ENCODE data around the gene TM4SF18. TPM values are rescaled to one million over a fixed set of nuclear protein-coding genes. Genes with fewer than 3 reads are reported as not detected.

Gene TM4SF18
- total RNA-seq, 1 experiment from 2014 or later = 0.34 TPM

DNA sequence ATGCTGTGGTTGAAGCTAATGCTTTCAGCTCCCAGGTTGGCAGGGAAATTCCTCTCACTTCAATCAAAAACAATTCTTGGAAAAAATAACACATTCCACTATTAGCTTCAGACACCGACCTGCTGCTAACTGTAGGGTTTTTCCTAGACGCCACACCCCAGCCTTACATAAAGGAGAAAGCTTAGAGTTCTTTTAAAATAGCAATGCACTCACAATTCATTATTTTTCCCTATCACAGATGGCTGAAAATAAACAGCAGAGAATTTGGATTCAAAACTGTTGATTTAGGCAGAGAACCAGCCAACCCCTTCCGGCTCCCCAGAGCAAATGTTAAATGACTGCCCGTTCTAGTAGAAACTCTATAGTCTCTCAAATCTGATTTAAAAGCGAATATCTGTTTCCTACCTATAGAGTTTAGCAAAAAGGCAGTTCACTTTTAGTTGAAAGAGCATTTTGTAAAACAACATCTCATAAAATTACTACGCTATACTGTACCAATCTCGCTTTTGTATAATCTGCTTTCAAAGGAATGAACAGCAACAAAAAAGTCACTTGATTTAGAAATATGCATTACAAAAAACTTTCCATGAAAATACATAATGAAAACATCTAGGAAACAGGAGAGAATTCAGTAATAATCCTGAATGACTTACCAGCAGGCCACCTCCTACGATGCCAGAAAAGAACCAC, 43.4 kb upstream of the TM4SF18 start (continued):
- TF ChIP-seq, protein P1, sequence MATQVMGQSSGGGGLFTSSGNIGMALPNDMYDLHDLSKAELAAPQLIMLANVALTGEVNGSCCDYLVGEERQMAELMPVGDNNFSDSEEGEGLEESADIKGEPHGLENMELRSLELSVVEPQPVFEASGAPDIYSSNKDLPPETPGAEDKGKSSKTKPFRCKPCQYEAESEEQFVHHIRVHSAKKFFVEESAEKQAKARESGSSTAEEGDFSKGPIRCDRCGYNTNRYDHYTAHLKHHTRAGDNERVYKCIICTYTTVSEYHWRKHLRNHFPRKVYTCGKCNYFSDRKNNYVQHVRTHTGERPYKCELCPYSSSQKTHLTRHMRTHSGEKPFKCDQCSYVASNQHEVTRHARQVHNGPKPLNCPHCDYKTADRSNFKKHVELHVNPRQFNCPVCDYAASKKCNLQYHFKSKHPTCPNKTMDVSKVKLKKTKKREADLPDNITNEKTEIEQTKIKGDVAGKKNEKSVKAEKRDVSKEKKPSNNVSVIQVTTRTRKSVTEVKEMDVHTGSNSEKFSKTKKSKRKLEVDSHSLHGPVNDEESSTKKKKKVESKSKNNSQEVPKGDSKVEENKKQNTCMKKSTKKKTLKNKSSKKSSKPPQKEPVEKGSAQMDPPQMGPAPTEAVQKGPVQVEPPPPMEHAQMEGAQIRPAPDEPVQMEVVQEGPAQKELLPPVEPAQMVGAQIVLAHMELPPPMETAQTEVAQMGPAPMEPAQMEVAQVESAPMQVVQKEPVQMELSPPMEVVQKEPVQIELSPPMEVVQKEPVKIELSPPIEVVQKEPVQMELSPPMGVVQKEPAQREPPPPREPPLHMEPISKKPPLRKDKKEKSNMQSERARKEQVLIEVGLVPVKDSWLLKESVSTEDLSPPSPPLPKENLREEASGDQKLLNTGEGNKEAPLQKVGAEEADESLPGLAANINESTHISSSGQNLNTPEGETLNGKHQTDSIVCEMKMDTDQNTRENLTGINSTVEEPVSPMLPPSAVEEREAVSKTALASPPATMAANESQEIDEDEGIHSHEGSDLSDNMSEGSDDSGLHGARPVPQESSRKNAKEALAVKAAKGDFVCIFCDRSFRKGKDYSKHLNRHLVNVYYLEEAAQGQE (IDR thresholded peaks at IDR 0.05; ENCODE audit: low read depth) = no peak
- TF ChIP-seq YY1 (IDR thresholded peaks at IDR 0.05; ENCODE audit: extremely low read depth, insufficient replicate concordance, low read depth, low read length) (no peak), FOSL1 (IDR thresholded peaks at IDR 0.05; ENCODE audit: low read depth) (no peak)

DNA sequence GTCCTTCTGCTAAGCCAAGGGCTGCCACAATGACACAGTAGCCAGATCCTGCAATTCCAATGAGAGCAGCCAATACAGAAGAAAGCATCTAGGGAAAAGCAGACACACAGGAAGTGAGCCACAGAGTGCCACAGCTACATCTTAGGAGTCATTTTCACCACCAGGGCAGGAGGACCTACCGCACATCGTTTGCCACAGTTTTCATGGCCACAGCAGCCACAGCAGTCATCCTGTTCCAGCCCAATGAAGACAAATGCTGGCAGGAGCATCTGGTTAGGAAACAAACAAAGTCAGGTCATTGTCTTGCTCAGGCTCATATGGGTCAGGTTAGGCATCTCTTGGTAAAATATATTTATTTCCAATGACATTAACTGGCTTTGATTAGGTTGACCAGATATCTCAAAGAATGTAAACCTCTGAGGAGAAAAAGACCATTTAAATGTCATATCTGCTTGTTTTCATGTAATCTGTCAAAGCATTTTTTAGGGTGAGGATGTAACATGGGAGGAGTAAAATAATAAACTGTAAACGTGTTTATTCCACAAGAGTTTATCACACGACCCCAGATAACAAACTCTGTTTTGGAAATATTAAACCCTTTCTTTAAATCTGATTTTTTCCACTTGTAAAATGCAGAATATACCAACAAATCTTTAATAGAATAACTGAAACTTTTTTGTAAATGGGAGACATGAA, 42.2 kb upstream of the TM4SF18 start:
- H3K79me2 ChIP-seq (ENCODE audit: insufficient read depth, low read length) = no peaks in the 10 kb centered on the region

More for the DNA sequence above, 42.2 kb upstream of the TM4SF18 start:
- intact Hi-C loops (cut with micrococcal nuclease) = no loop called here
- H3K9me3 ChIP-seq (ENCODE audit: control insufficient read depth in 1 of 2, insufficient read depth in 1 of 2, low read depth in 1 of 2, low read length in 2 of 2) = no peaks in the 10 kb centered on the region
- CTCF ChIA-PET = no interaction called here
- H3K9me2 ChIP-seq (ENCODE audit: insufficient read depth) = no peaks in the 10 kb centered on the region
- no peak overlapping the region for H3K4me3 ChIP-seq (replicated peaks in 1 of 2; ENCODE audit: low read depth in 1 of 2, low read length in 2 of 2)
- no peak overlapping the region for H2AFZ ChIP-seq (ENCODE audit: low read depth, low read length, poor library complexity, severe bottlenecking)
- H3K4me2 ChIP-seq (ENCODE audit: low read length) = no peak overlapping the region
- POLR2A ChIA-PET = no interaction called here
- ATAC-seq = no peak
- no peak overlapping the region for H3K9ac ChIP-seq (ENCODE audit: low read length)
- RAD21 ChIA-PET (ENCODE audit: low non-redundant PET in 1 of 2, low total read pairs in 2 of 2, uncharacterized antibody in 2 of 2, unreplicated experiment in 2 of 2) = no interaction called here
- no peak for TF ChIP-seq SIN3A (IDR thresholded peaks at IDR 0.05; ENCODE audit: low read depth)
- no peak for TF ChIP-seq CEBPB (IDR thresholded peaks at IDR 0.05; ENCODE audit: low read depth)
- TF ChIP-seq ZNF274 (IDR thresholded peaks at IDR 0.05; ENCODE audit: low read depth, low read length) = no peak
- no peak for TF ChIP-seq RAD21 (IDR thresholded peaks at IDR 0.05; ENCODE audit: low read depth)
- no peak for TF ChIP-seq EGR1 (IDR thresholded peaks at IDR 0.05; ENCODE audit: low read depth)
- no peak for TF ChIP-seq JUND (IDR thresholded peaks at IDR 0.05)
- no peak for TF ChIP-seq EZH2 (IDR thresholded peaks at IDR 0.05)
- TF ChIP-seq, protein P2, sequence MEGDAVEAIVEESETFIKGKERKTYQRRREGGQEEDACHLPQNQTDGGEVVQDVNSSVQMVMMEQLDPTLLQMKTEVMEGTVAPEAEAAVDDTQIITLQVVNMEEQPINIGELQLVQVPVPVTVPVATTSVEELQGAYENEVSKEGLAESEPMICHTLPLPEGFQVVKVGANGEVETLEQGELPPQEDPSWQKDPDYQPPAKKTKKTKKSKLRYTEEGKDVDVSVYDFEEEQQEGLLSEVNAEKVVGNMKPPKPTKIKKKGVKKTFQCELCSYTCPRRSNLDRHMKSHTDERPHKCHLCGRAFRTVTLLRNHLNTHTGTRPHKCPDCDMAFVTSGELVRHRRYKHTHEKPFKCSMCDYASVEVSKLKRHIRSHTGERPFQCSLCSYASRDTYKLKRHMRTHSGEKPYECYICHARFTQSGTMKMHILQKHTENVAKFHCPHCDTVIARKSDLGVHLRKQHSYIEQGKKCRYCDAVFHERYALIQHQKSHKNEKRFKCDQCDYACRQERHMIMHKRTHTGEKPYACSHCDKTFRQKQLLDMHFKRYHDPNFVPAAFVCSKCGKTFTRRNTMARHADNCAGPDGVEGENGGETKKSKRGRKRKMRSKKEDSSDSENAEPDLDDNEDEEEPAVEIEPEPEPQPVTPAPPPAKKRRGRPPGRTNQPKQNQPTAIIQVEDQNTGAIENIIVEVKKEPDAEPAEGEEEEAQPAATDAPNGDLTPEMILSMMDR (IDR thresholded peaks at IDR 0.05 in 2 of 3, conservative IDR thresholded peaks at IDR 0.05 in 1 of 3; ENCODE audit: borderline replicate concordance in 1 of 3, insufficient read depth in 1 of 3, low read depth in 2 of 3, low read length in 2 of 3) = no peak
- H4K20me1 ChIP-seq (ENCODE audit: insufficient read depth) = no peaks in the 10 kb centered on the region
- no peaks in the 10 kb centered on the region for H3K36me3 ChIP-seq (ENCODE audit: control insufficient read depth in 1 of 2, insufficient read depth in 2 of 2, low read length in 2 of 2)
- DNase-seq (ENCODE audit: low read depth, low spot score) = no peak
- H3K4me1 ChIP-seq (ENCODE audit: control insufficient read depth in 1 of 2, insufficient read depth in 2 of 2, low read length in 2 of 2) = peaks cover 0 to 16% of the 10 kb centered on the region in 2 experiments; a peak in 2 of 4 replicates
- H3K27ac ChIP-seq (ENCODE audit: low read depth, low read length) = no peak overlapping the region
- H3K27me3 ChIP-seq (ENCODE audit: insufficient read depth, low read length) = no peaks in the 10 kb centered on the region; the same call in 1 of the 2 replicates
- BruUV-seq (replicated peaks) = no TSS peak

All from HCT116 (cell line).